ENCODE data around the gene VIPR2. TPM values are rescaled to one million over a fixed set of nuclear protein-coding genes. Genes with fewer than 3 reads are reported as not detected.
A peak's percentile ranks its signal among the peaks of the same experiment; 100 is the strongest.

Gene VIPR2
- total and polyA plus RNA-seq, 2 of the 13 experiments (the other 11 are each of a cell fraction or from before 2014, with no cell fraction given): not detected

DNA sequence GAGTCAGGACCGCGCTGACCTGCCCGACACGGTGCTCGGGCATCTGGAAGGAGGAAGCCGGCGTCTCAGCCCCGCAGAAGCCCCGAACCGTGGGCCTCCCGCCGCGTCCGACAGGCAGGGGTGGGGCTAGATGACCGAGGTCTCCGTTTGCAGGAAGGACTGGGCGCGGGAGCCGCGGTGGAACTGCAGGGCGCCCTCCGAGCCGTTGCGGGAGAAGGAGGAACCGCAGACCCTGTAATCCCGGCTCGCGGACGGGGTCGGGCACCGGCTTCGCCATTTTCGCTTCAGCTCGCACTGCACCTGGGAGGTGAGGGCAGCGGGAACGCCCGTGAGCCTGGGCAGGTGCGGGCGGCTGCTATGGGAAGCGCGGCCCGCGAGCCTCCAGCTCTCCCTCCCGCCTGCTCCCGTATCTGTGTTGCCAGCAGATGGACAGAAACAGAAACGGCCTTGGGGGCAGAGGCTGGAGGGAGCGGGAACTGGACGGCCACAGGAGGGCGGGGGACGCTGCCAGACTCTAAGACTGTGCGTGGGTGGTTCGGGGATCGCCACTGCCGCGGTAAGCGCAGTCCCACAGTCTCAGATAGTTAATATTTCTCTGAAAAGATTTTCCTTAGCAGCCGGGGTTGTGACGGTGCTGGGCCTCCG lies 114.1 kb downstream of the VIPR2 start (continued):
- TF ChIP-seq, protein P1, sequence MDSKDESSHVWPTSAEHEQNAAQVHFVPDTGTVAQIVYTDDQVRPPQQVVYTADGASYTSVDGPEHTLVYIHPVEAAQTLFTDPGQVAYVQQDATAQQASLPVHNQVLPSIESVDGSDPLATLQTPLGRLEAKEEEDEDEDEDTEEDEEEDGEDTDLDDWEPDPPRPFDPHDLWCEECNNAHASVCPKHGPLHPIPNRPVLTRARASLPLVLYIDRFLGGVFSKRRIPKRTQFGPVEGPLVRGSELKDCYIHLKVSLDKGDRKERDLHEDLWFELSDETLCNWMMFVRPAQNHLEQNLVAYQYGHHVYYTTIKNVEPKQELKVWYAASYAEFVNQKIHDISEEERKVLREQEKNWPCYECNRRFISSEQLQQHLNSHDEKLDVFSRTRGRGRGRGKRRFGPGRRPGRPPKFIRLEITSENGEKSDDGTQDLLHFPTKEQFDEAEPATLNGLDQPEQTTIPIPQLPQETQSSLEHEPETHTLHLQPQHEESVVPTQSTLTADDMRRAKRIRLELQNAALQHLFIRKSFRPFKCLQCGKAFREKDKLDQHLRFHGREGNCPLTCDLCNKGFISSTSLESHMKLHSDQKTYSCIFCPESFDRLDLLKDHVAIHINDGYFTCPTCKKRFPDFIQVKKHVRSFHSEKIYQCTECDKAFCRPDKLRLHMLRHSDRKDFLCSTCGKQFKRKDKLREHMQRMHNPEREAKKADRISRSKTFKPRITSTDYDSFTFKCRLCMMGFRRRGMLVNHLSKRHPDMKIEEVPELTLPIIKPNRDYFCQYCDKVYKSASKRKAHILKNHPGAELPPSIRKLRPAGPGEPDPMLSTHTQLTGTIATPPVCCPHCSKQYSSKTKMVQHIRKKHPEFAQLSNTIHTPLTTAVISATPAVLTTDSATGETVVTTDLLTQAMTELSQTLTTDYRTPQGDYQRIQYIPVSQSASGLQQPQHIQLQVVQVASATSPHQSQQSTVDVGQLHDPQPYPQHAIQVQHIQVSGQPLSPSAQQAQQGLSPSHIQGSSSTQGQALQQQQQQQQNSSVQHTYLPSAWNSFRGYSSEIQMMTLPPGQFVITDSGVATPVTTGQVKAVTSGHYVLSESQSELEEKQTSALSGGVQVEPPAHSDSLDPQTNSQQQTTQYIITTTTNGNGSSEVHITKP (CRISPR knock-in tag; IDR thresholded peaks at IDR 0.05; ENCODE audit: low read depth): no peak
- no peak for TF ChIP-seq DPF2 (CRISPR knock-in tag; IDR thresholded peaks at IDR 0.05; ENCODE audit: borderline replicate concordance, low read depth)
- no peak for TF ChIP-seq TOE1 (CRISPR knock-in tag; IDR thresholded peaks at IDR 0.05)
- TF ChIP-seq NR2F6 (IDR thresholded peaks at IDR 0.05): no peak
- TF ChIP-seq NR2F6 (CRISPR knock-in tag; IDR thresholded peaks at IDR 0.05): 0 out of 2 replicates have a peak, but pooled peaks have one; percentile 10
- 0 out of 2 replicates have a peak, but pooled peaks have one; percentile 23 for TF ChIP-seq ZNF350 (CRISPR knock-in tag; IDR thresholded peaks at IDR 0.05; ENCODE audit: borderline replicate concordance, low read depth)
- no peak for TF ChIP-seq ZNF564 (CRISPR knock-in tag; IDR thresholded peaks at IDR 0.05)
- no peak for TF ChIP-seq NFE2 (CRISPR knock-in tag; IDR thresholded peaks at IDR 0.05)
- no peak for TF ChIP-seq ZKSCAN1 (IDR thresholded peaks at IDR 0.05; ENCODE audit: low read length)
- TF ChIP-seq NFE2L2 (IDR thresholded peaks at IDR 0.05; ENCODE audit: low read length): no peak
- TF ChIP-seq, protein P2, sequence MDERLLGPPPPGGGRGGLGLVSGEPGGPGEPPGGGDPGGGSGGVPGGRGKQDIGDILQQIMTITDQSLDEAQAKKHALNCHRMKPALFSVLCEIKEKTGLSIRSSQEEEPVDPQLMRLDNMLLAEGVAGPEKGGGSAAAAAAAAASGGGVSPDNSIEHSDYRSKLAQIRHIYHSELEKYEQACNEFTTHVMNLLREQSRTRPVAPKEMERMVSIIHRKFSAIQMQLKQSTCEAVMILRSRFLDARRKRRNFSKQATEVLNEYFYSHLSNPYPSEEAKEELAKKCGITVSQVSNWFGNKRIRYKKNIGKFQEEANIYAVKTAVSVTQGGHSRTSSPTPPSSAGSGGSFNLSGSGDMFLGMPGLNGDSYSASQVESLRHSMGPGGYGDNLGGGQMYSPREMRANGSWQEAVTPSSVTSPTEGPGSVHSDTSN (CRISPR knock-in tag; IDR thresholded peaks at IDR 0.05): no peak
- no peak for TF ChIP-seq TBL1XR1 (IDR thresholded peaks at IDR 0.05; ENCODE audit: borderline replicate concordance, low read length, partially characterized antibody)
- TF ChIP-seq MATR3 (CRISPR knock-in tag; IDR thresholded peaks at IDR 0.05): no peak
- no peak for TF ChIP-seq ZNF326 (CRISPR knock-in tag; IDR thresholded peaks at IDR 0.05; ENCODE audit: borderline replicate concordance)
- TF ChIP-seq, protein P3, sequence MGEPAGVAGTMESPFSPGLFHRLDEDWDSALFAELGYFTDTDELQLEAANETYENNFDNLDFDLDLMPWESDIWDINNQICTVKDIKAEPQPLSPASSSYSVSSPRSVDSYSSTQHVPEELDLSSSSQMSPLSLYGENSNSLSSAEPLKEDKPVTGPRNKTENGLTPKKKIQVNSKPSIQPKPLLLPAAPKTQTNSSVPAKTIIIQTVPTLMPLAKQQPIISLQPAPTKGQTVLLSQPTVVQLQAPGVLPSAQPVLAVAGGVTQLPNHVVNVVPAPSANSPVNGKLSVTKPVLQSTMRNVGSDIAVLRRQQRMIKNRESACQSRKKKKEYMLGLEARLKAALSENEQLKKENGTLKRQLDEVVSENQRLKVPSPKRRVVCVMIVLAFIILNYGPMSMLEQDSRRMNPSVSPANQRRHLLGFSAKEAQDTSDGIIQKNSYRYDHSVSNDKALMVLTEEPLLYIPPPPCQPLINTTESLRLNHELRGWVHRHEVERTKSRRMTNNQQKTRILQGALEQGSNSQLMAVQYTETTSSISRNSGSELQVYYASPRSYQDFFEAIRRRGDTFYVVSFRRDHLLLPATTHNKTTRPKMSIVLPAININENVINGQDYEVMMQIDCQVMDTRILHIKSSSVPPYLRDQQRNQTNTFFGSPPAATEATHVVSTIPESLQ (CRISPR knock-in tag; conservative IDR thresholded peaks at IDR 0.05): no peak
- peak; percentile 31; the same call in 1 of the 2 replicates for TF ChIP-seq SALL2 (CRISPR knock-in tag; IDR thresholded peaks at IDR 0.05)
- TF ChIP-seq, protein P4, sequence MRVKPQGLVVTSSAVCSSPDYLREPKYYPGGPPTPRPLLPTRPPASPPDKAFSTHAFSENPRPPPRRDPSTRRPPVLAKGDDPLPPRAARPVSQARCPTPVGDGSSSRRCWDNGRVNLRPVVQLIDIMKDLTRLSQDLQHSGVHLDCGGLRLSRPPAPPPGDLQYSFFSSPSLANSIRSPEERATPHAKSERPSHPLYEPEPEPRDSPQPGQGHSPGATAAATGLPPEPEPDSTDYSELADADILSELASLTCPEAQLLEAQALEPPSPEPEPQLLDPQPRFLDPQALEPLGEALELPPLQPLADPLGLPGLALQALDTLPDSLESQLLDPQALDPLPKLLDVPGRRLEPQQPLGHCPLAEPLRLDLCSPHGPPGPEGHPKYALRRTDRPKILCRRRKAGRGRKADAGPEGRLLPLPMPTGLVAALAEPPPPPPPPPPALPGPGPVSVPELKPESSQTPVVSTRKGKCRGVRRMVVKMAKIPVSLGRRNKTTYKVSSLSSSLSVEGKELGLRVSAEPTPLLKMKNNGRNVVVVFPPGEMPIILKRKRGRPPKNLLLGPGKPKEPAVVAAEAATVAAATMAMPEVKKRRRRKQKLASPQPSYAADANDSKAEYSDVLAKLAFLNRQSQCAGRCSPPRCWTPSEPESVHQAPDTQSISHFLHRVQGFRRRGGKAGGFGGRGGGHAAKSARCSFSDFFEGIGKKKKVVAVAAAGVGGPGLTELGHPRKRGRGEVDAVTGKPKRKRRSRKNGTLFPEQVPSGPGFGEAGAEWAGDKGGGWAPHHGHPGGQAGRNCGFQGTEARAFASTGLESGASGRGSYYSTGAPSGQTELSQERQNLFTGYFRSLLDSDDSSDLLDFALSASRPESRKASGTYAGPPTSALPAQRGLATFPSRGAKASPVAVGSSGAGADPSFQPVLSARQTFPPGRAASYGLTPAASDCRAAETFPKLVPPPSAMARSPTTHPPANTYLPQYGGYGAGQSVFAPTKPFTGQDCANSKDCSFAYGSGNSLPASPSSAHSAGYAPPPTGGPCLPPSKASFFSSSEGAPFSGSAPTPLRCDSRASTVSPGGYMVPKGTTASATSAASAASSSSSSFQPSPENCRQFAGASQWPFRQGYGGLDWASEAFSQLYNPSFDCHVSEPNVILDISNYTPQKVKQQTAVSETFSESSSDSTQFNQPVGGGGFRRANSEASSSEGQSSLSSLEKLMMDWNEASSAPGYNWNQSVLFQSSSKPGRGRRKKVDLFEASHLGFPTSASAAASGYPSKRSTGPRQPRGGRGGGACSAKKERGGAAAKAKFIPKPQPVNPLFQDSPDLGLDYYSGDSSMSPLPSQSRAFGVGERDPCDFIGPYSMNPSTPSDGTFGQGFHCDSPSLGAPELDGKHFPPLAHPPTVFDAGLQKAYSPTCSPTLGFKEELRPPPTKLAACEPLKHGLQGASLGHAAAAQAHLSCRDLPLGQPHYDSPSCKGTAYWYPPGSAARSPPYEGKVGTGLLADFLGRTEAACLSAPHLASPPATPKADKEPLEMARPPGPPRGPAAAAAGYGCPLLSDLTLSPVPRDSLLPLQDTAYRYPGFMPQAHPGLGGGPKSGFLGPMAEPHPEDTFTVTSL (CRISPR knock-in tag; IDR thresholded peaks at IDR 0.05; ENCODE audit: borderline replicate concordance): no peak
- peak; percentile 14; the same call in 1 of the 2 replicates for TF ChIP-seq ARHGAP35 (CRISPR knock-in tag; IDR thresholded peaks at IDR 0.05; ENCODE audit: borderline replicate concordance)
